Upper lobe of left lung (tissue), 6 donors: Measurements from ENCODE around the gene CEP89. TPM values are rescaled to one million over a fixed set of nuclear protein-coding genes. Genes with fewer than 3 reads are reported as not detected.
"Not testable (repeated sequence)": the region's sequence is repeated elsewhere in the genome, so short reads cannot be mapped to it uniquely, and the experiment has no call there.

Source experiments
- ATAC-seq, 2 donors: fragments of 200-7000 bp; cut with Tn5 transposase; one replicate each; pipeline ENCODE4 v1.9.1; 2022; ENCODE audit warnings: mild to moderate bottlenecking in 2 of 2, moderate library complexity in 2 of 2; ENCODE audit not compliant: low FRiP score in 2 of 2
- DNase-seq, 2 donors: peaks; one replicate each; pipeline ENCODE4 v3.0.0-alpha.2; 2019 to 2020
- H3K27ac ChIP-seq, 4 donors: fragments of 200-600 bp; sonication (generic); one replicate each; pipeline ENCODE4 v1.5.1; 2016 to 2019
- H3K27me3 ChIP-seq, 4 donors: fragments of 200-600 bp; sonication (generic); one replicate each; pipeline ENCODE4 v1.5.1; 2017 to 2019
- H3K36me3 ChIP-seq, 4 donors: fragments of 200-600 bp; sonication (generic); one replicate each; pipeline ENCODE4 v1.5.1; 2016 to 2019
- H3K4me1 ChIP-seq, 4 donors: fragments of 200-600 bp; sonication (generic); one replicate each; pipeline ENCODE4 v1.5.1; 2018 to 2019
- H3K4me3 ChIP-seq, 4 donors: fragments of 200-600 bp; sonication (generic); one replicate each; pipeline ENCODE4 v1.5.1; 2017 to 2019; ENCODE audit warnings: mild to moderate bottlenecking in 2 of 4, moderate library complexity in 1 of 4
- H3K9me3 ChIP-seq, 4 donors: fragments of 200-600 bp; sonication (generic); one replicate each; pipeline ENCODE4 v1.5.1; 2018 to 2019
- CTCF ChIP-seq, 6 experiments: fragments of 450-650 bp in 4 of 6; fragments of 200-600 bp in 2 of 6; sonication (generic) in 2 of 6; IDR thresholded peaks; one replicate each; pipeline ENCODE4 v1.5.1; 2016 to 2019; ENCODE audit warnings: antibody characterized with exemption in 6 of 6
- EP300 ChIP-seq, 4 donors: sonication (generic); formaldehyde crosslinking; IDR thresholded peaks; one replicate each; pipeline ENCODE4 v1.5.1; 2017; ENCODE audit warnings: antibody characterized with exemption in 4 of 4, control low read depth in 2 of 4
- POLR2A ChIP-seq, 4 donors: fragments of 450-650 bp; IDR thresholded peaks; one replicate each; pipeline ENCODE4 v1.5.1; 2016 to 2017; ENCODE audit warnings: antibody characterized with exemption in 4 of 4, mild to moderate bottlenecking in 2 of 4
- POLR2AphosphoS5 ChIP-seq, 2 donors: sonication (generic); formaldehyde crosslinking; IDR thresholded peaks; one replicate each; pipeline ENCODE4 v1.5.1; 2017; ENCODE audit warnings: antibody characterized with exemption in 2 of 2
- WGBS, 2 donors: methylation state at CpG; one replicate each; pipeline ENCODE4 v1.1.5; 2017 to 2018; 5-methylcytosine and 5-hydroxymethylcytosine counted together
- total RNA-seq, 6 donors: library from RNA; depleted of rRNA in 4 of 6; stranded (reverse); fragments of >200 nt in 4 of 6; gene quantifications; one replicate each; pipeline versions ENCODE4 v1.1.0 to v1.2.1, GENCODE V29; 2016 to 2021
- donor health status: DM: no; HTN: no; CAD: no; lungs with moderate emphysema.
- donor health status: DM: no; HTN: yes; CAD: no; lungs with severe emphysema.

CEP89 gene
- total RNA-seq, 6 donors from 2014 or later = 10.1 to 16.0 (median 14.1) TPM

- Histone ChIP-seq H3K36me3 (no peaks in the 10 kb centered on the region), H3K4me3 (no peak overlapping the region), H3K27me3 (no peaks in the 10 kb centered on the region), H3K27ac (no peak overlapping the region), H3K4me1 (no peaks in the 10 kb centered on the region), H3K9me3 (no peaks in the 10 kb centered on the region)
- TF ChIP-seq POLR2A (IDR thresholded peaks at IDR 0.05) = no peak
- TF ChIP-seq EP300 (IDR thresholded peaks at IDR 0.05) = no peak
- no peak for TF ChIP-seq POLR2AphosphoS5 (IDR thresholded peaks at IDR 0.05)
- no peak for TF ChIP-seq CTCF (IDR thresholded peaks at IDR 0.05)
- 76 to 77% methylated on average over 11 to 16 of the region's 18 CpGs for WGBS, 2 donors
- DNase-seq (peak in 1 of 2 donors; percentile 49), ATAC-seq (no peak)
Measured at GRCh38 chr19:32869966-32870573, 101.7 kb downstream of the CEP89 start.

- no peak within 1 kb of the TSS for H3K4me3 ChIP-seq
- DNase-seq (peak in 1 of 2 donors; percentile 44), ATAC-seq (no peak)
- no peaks in the 10 kb centered on the region for H3K4me1 ChIP-seq
- 78 to 79% methylated on average over 14 of the region's 14 CpGs for WGBS, 2 donors
- no peaks in the 10 kb centered on the region for H3K36me3 ChIP-seq
- TF ChIP-seq POLR2A (IDR thresholded peaks at IDR 0.05) (no peak), POLR2AphosphoS5 (IDR thresholded peaks at IDR 0.05) (no peak), EP300 (IDR thresholded peaks at IDR 0.05) (no peak), CTCF (IDR thresholded peaks at IDR 0.05) (no peak)
- no peaks in the 10 kb centered on the region for H3K27me3 ChIP-seq
- no peaks in the 10 kb centered on the region for H3K9me3 ChIP-seq
- no peak within 1 kb of the TSS for H3K27ac ChIP-seq
Measured at GRCh38 chr19:32869369-32869965, 102.3 kb downstream of the CEP89 start, which contains the start of gene SLC7A9. Gene SLC7A9 (minus strand): TSS chr19:32869767. CDS start chr19:32868534, 1,233 bp downstream.

GRCh38 chr19:32868206-32868950, 103.4 kb downstream of the CEP89 start:
- ATAC-seq (no peak), DNase-seq (peak; percentile 13 to 44)
- Histone ChIP-seq H3K4me1 (no peaks in the 10 kb centered on the region), H3K36me3 (no peaks in the 10 kb centered on the region), H3K4me3 (no peak overlapping the region), H3K27me3 (no peaks in the 10 kb centered on the region), H3K27ac (no peak overlapping the region), H3K9me3 (no peaks in the 10 kb centered on the region)
- WGBS, 2 donors = 83 to 87% methylated on average over 15 to 19 of the region's 19 CpGs
- TF ChIP-seq POLR2AphosphoS5 (IDR thresholded peaks at IDR 0.05) (no peak), CTCF (IDR thresholded peaks at IDR 0.05) (no peak)

- DNase-seq = not testable (repeated sequence)
Measured at GRCh38 chr19:32867436-32867835, 104.3 kb downstream of the CEP89 start.

GRCh38 chr19:32866564-32867265, 105.0 kb downstream of the CEP89 start:
- Histone ChIP-seq H3K27me3 (no peaks in the 10 kb centered on the region), H3K9me3 (no peaks in the 10 kb centered on the region), H3K4me1 (no peaks in the 10 kb centered on the region), H3K4me3 (no peak overlapping the region), H3K36me3 (no peaks in the 10 kb centered on the region), H3K27ac (no peak overlapping the region)
- WGBS, 2 donors = 87 to 93% methylated on average over 6 to 12 of the region's 12 CpGs
- DNase-seq (peak in 1 of 2 donors; percentile 35), ATAC-seq (no peak)
- no peak for TF ChIP-seq CTCF (IDR thresholded peaks at IDR 0.05)
- no peak for TF ChIP-seq EP300 (IDR thresholded peaks at IDR 0.05)
- TF ChIP-seq POLR2A (IDR thresholded peaks at IDR 0.05) = no peak
- no peak for TF ChIP-seq POLR2AphosphoS5 (IDR thresholded peaks at IDR 0.05)

More at GRCh38 chr19:32867436-32867835, 104.3 kb downstream of the CEP89 start:
- H3K27me3 ChIP-seq, H3K4me3 ChIP-seq, H3K4me1 ChIP-seq, ATAC-seq, H3K36me3 ChIP-seq, H3K27ac ChIP-seq, H3K9me3 ChIP-seq: not testable (repeated sequence)
- 89 to 90% methylated on average over 8 to 9 of the region's 9 CpGs for WGBS, 2 donors
